GM19240 (cell line): Measurements from ENCODE around the gene SMAD3.

ENCODE experiments used
- DNase-seq: peaks from one replicate; pipeline ENCODE4 v3.0.0; 2011; ENCODE audit warnings: low spot score; ENCODE audit not compliant: insufficient read length

The SMAD3 gene

GRCh38 chr15:67195305-67195704, 129.9 kb downstream of the SMAD3 start:
- DNase-seq: no peak

GRCh38 chr15:67196222-67196621, 130.8 kb downstream of the SMAD3 start:
- no peak for DNase-seq

DNA sequence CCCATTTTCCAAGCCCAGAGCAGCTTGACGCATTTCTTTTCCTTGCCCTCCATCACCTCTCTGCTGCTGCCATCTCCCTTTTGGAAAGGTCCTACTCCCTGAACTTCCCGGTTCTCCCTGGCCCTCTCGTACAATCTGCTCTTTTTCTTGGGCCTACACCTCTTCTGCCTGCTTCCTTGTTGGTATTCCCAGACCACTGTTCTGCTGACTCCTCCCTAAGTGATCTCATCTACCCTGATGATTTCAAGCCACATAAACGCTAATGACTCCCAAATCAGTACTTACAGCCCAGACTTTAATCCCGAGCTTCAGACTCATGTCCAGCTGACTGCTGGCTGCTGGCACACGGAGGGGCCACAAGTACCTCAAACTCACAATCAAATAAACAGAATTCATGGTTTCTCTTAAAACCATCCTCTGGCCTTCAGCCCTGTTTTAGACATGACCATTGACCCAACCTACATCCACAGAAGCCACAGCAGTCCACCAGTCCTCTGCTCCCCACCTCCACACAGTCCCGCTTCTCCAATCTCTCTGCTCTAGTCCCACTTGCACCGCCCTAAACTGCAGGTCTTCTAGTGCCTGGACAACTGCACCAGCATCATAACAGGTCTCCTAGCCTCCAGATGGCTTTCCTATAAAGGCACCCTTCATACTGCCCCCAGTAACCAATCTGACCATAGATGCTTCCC, 131.4 kb downstream of the SMAD3 start:
- DNase-seq: no peak

GRCh38 chr15:67197364-67197695, 131.9 kb downstream of the SMAD3 start:
- no peak for DNase-seq

GRCh38 chr15:67198157-67198754, 132.9 kb downstream of the SMAD3 start:
- no peak for DNase-seq

GRCh38 chr15:67199391-67199790, 134.0 kb downstream of the SMAD3 start:
- DNase-seq: no peak

- DNase-seq: no peak
These were observed 134.7 kb downstream of the SMAD3 start for GRCh38 chr15:67199881-67200763.

- no peak for DNase-seq
These were observed 135.7 kb downstream of the SMAD3 start for GRCh38 chr15:67201136-67201535.

GRCh38 chr15:67202091-67202490, 136.7 kb downstream of the SMAD3 start:
- DNase-seq: no peak

- DNase-seq: no peak
These were observed 137.6 kb downstream of the SMAD3 start for GRCh38 chr15:67202991-67203390.

GRCh38 chr15:67207555-67208207, 142.3 kb downstream of the SMAD3 start:
- DNase-seq: no peak

- no peak for DNase-seq
These were observed 143.0 kb downstream of the SMAD3 start for GRCh38 chr15:67208396-67208795.

DNA sequence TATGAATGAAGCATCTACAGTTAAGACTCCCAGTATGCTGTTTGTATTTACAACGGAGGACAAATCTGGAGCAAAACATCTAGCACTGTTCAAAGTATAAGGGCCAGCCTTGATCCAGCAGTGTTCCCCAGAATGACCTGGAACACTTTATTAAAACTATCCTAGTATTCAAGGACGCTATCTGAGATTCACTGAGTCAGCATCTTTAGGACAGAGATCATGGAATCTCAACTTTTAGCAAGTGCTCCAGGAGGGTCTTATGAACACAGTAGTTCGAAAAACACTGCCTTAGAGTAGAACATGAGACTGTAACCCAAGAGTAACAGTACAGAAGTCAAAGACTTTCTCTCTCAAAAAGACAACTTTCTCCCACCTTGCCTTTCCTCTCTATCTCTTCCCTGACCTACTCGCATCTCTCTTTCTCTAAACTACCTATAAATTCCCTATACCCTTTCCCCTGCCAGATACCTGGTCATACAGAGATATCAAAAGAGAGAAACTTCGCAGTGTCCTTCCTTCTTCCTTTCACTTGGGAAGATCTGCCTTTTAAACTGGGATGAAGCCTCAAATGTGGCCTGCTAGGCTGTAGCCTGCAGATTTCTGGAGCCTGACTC, 145.3 kb downstream of the SMAD3 start:
- no peak for DNase-seq

- DNase-seq: no peak
These were observed 147.4 kb downstream of the SMAD3 start for GRCh38 chr15:67212684-67213367.

- no peak for DNase-seq
These were observed 149.7 kb downstream of the SMAD3 start for GRCh38 chr15:67215102-67215501.

GRCh38 chr15:67216859-67217258, 151.5 kb downstream of the SMAD3 start:
- no peak for DNase-seq

- no peak for DNase-seq
These were observed 153.0 kb downstream of the SMAD3 start for GRCh38 chr15:67218428-67218827.

DNA sequence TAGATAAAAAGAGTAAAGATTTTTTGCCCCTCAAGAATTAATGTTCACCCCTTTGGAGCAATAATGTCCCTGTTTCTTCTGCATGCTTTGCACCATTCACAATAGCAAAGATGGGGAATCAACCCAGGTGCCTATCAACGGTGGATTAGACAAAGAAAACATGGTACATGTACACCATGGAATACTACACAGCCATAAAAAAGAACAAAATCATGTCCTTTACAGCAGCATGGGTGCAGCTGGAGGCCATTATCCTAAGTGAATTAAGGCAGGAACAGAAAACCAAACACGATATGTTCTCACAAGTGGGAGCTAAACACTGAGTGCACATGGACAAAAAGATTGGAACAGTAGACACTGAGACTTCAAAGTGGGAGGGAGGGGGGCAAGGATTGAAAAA, 153.9 kb downstream of the SMAD3 start:
- DNase-seq: no peak

GRCh38 chr15:67224889-67225288, 159.5 kb downstream of the SMAD3 start:
- no peak for DNase-seq

DNA sequence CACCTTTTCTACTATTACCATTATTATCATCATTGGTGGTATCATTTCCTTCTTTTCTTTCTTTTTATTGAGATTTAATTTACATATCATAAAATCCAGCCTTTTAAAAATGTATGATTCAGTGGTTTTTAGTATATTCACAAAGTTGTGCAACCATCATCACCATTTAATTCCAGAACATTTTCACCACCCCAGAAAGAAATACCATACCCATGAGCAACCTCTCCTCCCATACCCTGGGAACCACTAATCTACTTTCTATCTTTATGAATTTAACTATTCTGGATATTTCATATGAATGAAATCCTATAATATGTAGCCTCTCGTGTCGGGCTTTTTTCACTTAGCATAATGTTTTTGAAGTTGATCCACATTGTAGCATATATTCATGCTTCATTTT, 159.9 kb downstream of the SMAD3 start:
- no peak for DNase-seq

DNA sequence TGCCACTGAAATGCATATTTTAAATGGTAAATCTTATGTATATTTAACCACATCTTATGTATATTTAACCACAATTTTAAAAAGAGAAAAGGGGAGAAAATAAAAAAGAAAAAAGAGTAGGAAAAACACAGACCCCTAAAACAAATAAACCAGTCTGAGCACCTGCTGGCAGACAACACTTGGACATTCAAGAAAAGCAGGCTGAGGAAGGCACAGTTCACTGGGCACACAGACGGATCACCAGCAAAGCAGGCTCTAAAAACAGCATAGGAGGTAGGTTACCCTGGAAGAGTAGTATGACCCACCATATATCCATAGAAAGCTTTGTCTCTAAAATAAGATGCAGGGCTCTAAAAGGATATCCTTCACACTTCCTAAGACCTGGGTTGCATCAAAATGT, 162.0 kb downstream of the SMAD3 start:
- DNase-seq: no peak
